ENCODE results near the gene NDUFB11. TPM values are rescaled to one million over a fixed set of nuclear protein-coding genes. Genes with fewer than 3 reads are reported as not detected.

Gene NDUFB11
- total RNA-seq, 4 donors from 2014 or later = 68.5 to 179 (median 107) TPM

GRCh38 chrX:47168495-47169073 is 24.1 kb upstream of the NDUFB11 start:
- no peaks in the 10 kb centered on the region for H3K4me1 ChIP-seq
- TF ChIP-seq CTCF (IDR thresholded peaks at IDR 0.05) = no peak
- TF ChIP-seq POLR2A (IDR thresholded peaks at IDR 0.05) = no peak
- WGBS, 2 donors = 91 to 92% methylated on average over 6 of the region's 6 CpGs
- no peak for DNase-seq
- peaks cover 4 to 6% of the 10 kb centered on the region in 2 donors for H3K36me3 ChIP-seq
- H3K4me3 ChIP-seq (replicated peaks in 1 of 3) = no peak overlapping the region
- no peaks in the 10 kb centered on the region for H3K27me3 ChIP-seq
- no peak overlapping the region for H3K27ac ChIP-seq
- intact Hi-C loops (cut with DNase I) = no loop called here
- no peaks in the 10 kb centered on the region for H3K9me3 ChIP-seq

- no peaks in the 10 kb centered on the region for H3K4me1 ChIP-seq
- no peak overlapping the region for H3K27ac ChIP-seq
- peak in 1 of 2 donors; percentile 34 for DNase-seq
- H3K36me3 ChIP-seq = no peaks in the 10 kb centered on the region
- 85 to 94% methylated on average over 5 of the region's 5 CpGs for WGBS, 2 donors
- no peak overlapping the region for H3K4me3 ChIP-seq (replicated peaks in 1 of 3)
- H3K27me3 ChIP-seq = no peaks in the 10 kb centered on the region
- intact Hi-C loops (cut with DNase I) = no loop called here
- TF ChIP-seq CTCF (IDR thresholded peaks at IDR 0.05) (no peak), POLR2A (IDR thresholded peaks at IDR 0.05) (no peak)
- H3K9me3 ChIP-seq = no peaks in the 10 kb centered on the region
Observed at GRCh38 chrX:47166126-47166525, 21.6 kb upstream of the NDUFB11 start.

- H3K9me3 ChIP-seq = no peaks in the 10 kb centered on the region
- intact Hi-C loops (cut with DNase I) = no loop called here
- no peak overlapping the region for H3K27ac ChIP-seq
- no peak for DNase-seq
- WGBS, 2 donors = 98 to 99% methylated on average over 3 of the region's 3 CpGs
- H3K27me3 ChIP-seq = no peaks in the 10 kb centered on the region
- H3K36me3 ChIP-seq = no peaks in the 10 kb centered on the region
- no peak overlapping the region for H3K4me3 ChIP-seq (replicated peaks in 1 of 3)
- H3K4me1 ChIP-seq = no peaks in the 10 kb centered on the region
- TF ChIP-seq POLR2A (IDR thresholded peaks at IDR 0.05) = no peak
- TF ChIP-seq CTCF (IDR thresholded peaks at IDR 0.05) = no peak
Observed at GRCh38 chrX:47164420-47164819, 19.9 kb upstream of the NDUFB11 start.

- DNase-seq = no peak
- WGBS, 2 donors = 98 to 99% methylated on average over 5 of the region's 5 CpGs
- Histone ChIP-seq H3K27ac (no peak overlapping the region), H3K4me3 (replicated peaks in 1 of 3) (no peak overlapping the region), H3K9me3 (no peaks in the 10 kb centered on the region), H3K4me1 (no peaks in the 10 kb centered on the region), H3K36me3 (no peaks in the 10 kb centered on the region), H3K27me3 (no peaks in the 10 kb centered on the region)
- no peak for TF ChIP-seq POLR2A (IDR thresholded peaks at IDR 0.05)
- TF ChIP-seq CTCF (IDR thresholded peaks at IDR 0.05) = no peak
- intact Hi-C loops (cut with DNase I) = no loop called here
Observed at GRCh38 chrX:47162927-47163583, 18.6 kb upstream of the NDUFB11 start.

GRCh38 chrX:47160781-47161180 is 16.3 kb upstream of the NDUFB11 start:
- Histone ChIP-seq H3K4me1 (no peaks in the 10 kb centered on the region), H3K9me3 (no peaks in the 10 kb centered on the region), H3K27ac (no peak overlapping the region), H3K36me3 (no peaks in the 10 kb centered on the region), H3K4me3 (replicated peaks in 1 of 3) (no peak overlapping the region), H3K27me3 (no peaks in the 10 kb centered on the region)
- DNase-seq = no peak
- no peak for TF ChIP-seq POLR2A (IDR thresholded peaks at IDR 0.05)
- TF ChIP-seq CTCF (IDR thresholded peaks at IDR 0.05) = no peak
- WGBS, 2 donors = 83 to 89% methylated on average over 4 of the region's 4 CpGs
- intact Hi-C loops (cut with DNase I) = no loop called here
